HCT116 (cell line): ENCODE measurements around the gene TP53. TPM values are rescaled to one million over a fixed set of nuclear protein-coding genes. Genes with fewer than 3 reads are reported as not detected.
A peak's percentile ranks its signal among the peaks of the same experiment; 100 is the strongest.

Experiments
- ATAC-seq: fragments of 200-7000 bp; cut with Tn5 transposase; 2 replicates; pipeline ENCODE4 v1.9.1; 2020; ENCODE audit warnings: mild to moderate bottlenecking, moderate library complexity
- BruUV-seq: library from RNA; stranded (reverse); fragments of 400-500 nt; replicated peaks from 2 replicates; lab custom pipeline; 2021; lab: Mats Ljungman, UMichigan
- CTCF ChIA-PET: fragments of 300-600 bp; sonication (Branson Sonifier 250); formaldehyde crosslinking; loops from one replicate; lab custom pipeline; 2021; ENCODE audit warnings: antibody characterized with exemption; lab: Charles Lee
- POLR2A ChIA-PET: fragments of 300-600, 350-600 bp; sonication (Branson Sonifier 250); formaldehyde crosslinking; loops from one replicate; lab custom pipeline; 2021; ENCODE audit warnings: antibody characterized with exemption; lab: Charles Lee
- RAD21 ChIA-PET, 2 experiments: fragments of 300-600 bp; sonication (Branson Sonifier 250); formaldehyde crosslinking; loops; one replicate each; lab custom pipeline; 2023; ENCODE audit warnings: low total read pairs in 2 of 2; ENCODE audit not compliant: uncharacterized antibody in 2 of 2, unreplicated experiment in 2 of 2, low non-redundant PET in 1 of 2; lab: Charles Lee
- DNase-seq: peaks from one replicate; pipeline ENCODE4 v3.0.0-alpha.2; 2010; ENCODE audit warnings: low read depth, low spot score
- H2AFZ ChIP-seq: fragments of 200-600 bp; shearing (Covaris generic), sonication (generic); 2 replicates; pipeline ENCODE4 v1.6.1; 2017; ENCODE audit warnings: low read depth, mixed run types, mixed read lengths, antibody characterized with exemption, low read length; ENCODE audit not compliant: poor library complexity, severe bottlenecking
- H3K27ac ChIP-seq: 2 replicates; pipeline ENCODE4 v1.5.1; 2012; ENCODE audit warnings: low read depth, low read length
- H3K27me3 ChIP-seq: fragments of 200-600 bp; sonication (generic); 2 replicates; pipeline ENCODE4 v1.6.1; 2016; ENCODE audit warnings: mixed run types, low read length, mixed read lengths; ENCODE audit not compliant: insufficient read depth
- H3K36me3 ChIP-seq, 2 experiments: fragments of 200-500 bp in 1 of 2; fragments of 200-600 bp in 1 of 2; sonication (Bioruptor generic) in 1 of 2; sonication (generic) in 1 of 2; 2 replicates each; pipeline versions ENCODE4 v1.5.1 to v1.6.1; 2014 to 2016; ENCODE audit warnings: low read length in 2 of 2, inconsistent platforms in 1 of 2, mixed read lengths in 1 of 2, mixed run types in 1 of 2; ENCODE audit not compliant: insufficient read depth in 2 of 2, control insufficient read depth in 1 of 2
- H3K4me1 ChIP-seq, 2 experiments: fragments of 200-600 bp in 1 of 2; sonication (generic) in 1 of 2; 2 replicates each; pipeline versions ENCODE4 v1.5.1 to v1.6.1; 2012 to 2017; ENCODE audit warnings: low read length in 2 of 2, inconsistent platforms in 1 of 2, mild to moderate bottlenecking in 1 of 2, mixed read lengths in 1 of 2, mixed run types in 1 of 2, moderate library complexity in 1 of 2; ENCODE audit not compliant: insufficient read depth in 2 of 2, control insufficient read depth in 1 of 2
- H3K4me2 ChIP-seq: fragments of 200-600 bp; sonication (generic); 2 replicates; pipeline ENCODE4 v1.6.1; 2017; ENCODE audit warnings: mixed run types, low read length, mixed read lengths
- H3K4me3 ChIP-seq, 2 experiments: fragments of 200-600 bp in 1 of 2; sonication (generic) in 1 of 2; replicated peaks in 1 of 2; 2 replicates each; pipeline ENCODE4 v1.5.1; 2011 to 2016; ENCODE audit warnings: low read length in 2 of 2, control low read depth in 1 of 2, low read depth in 1 of 2, mild to moderate bottlenecking in 1 of 2, mixed read lengths in 1 of 2, mixed run types in 1 of 2
- H3K79me2 ChIP-seq: fragments of 200-600 bp; sonication (generic); 2 replicates; pipeline ENCODE4 v1.6.1; 2017; ENCODE audit warnings: mild to moderate bottlenecking, mixed run types, low read length, moderate library complexity, mixed read lengths; ENCODE audit not compliant: insufficient read depth
- H3K9ac ChIP-seq: fragments of 200-600 bp; sonication (generic); 2 replicates; pipeline ENCODE4 v1.6.1; 2016; ENCODE audit warnings: low read length, mixed read lengths
- H3K9me2 ChIP-seq: fragments of 200-600 bp; sonication (generic), shearing (Covaris generic); 2 replicates; pipeline ENCODE4 v1.6.1; 2017; ENCODE audit warnings: mixed run types, mild to moderate bottlenecking, moderate library complexity; ENCODE audit not compliant: insufficient read depth
- H3K9me3 ChIP-seq, 2 experiments: fragments of 200-500 bp in 1 of 2; fragments of 200-600 bp in 1 of 2; sonication (Bioruptor generic) in 1 of 2; sonication (generic) in 1 of 2; 2 replicates each; pipeline ENCODE4 v1.6.1; 2014 to 2017; ENCODE audit warnings: low read length in 2 of 2, mixed read lengths in 2 of 2, inconsistent platforms in 1 of 2, low read depth in 1 of 2, mild to moderate bottlenecking in 1 of 2, mixed run types in 1 of 2, moderate library complexity in 1 of 2; ENCODE audit not compliant: control insufficient read depth in 1 of 2, insufficient read depth in 1 of 2
- H4K20me1 ChIP-seq: fragments of 200-600 bp; sonication (generic), shearing (Covaris generic); 2 replicates; pipeline ENCODE4 v1.6.1; 2017; ENCODE audit warnings: mixed run types, mild to moderate bottlenecking, moderate library complexity; ENCODE audit not compliant: insufficient read depth
- FOSL1 ChIP-seq: IDR thresholded peaks from 2 replicates; pipeline ENCODE4 v1.6.1; 2012; ENCODE audit warnings: low read depth
- JUND ChIP-seq: IDR thresholded peaks from 2 replicates; pipeline ENCODE4 v1.6.1; 2012
- TCF7L2 ChIP-seq: IDR thresholded peaks from 2 replicates; pipeline ENCODE4 v1.7.0; 2011; ENCODE audit warnings: borderline replicate concordance, inconsistent platforms; ENCODE audit not compliant: insufficient read depth, insufficient read length; ENCODE audit errors: extremely low read depth
- ZBTB33 ChIP-seq: IDR thresholded peaks from 2 replicates; pipeline ENCODE4 v1.6.1; 2011; ENCODE audit warnings: mild to moderate bottlenecking, low read length, moderate library complexity; ENCODE audit not compliant: insufficient replicate concordance; ENCODE audit errors: extremely low read depth
- intact Hi-C: fragments of 100-400 bp; cut with micrococcal nuclease; formaldehyde crosslinking; loops from 2 replicates; pipeline ENCODE4 v1.10.0; 2022
- total RNA-seq: library from RNA; stranded (reverse); gene quantifications from one replicate; pipeline ENCODE4 v1.2.1, GENCODE V29; 2021; ENCODE audit not compliant: unreplicated experiment
- TF ChIP-seq, protein P1 (sequence below), 3 experiments: fragments of 200-600 bp in 1 of 3; sonication (generic) in 1 of 3; IDR thresholded peaks in 2 of 3; conservative IDR thresholded peaks in 1 of 3; 2 replicates each; pipeline ENCODE4 v1.5.1; 2012 to 2017; ENCODE audit warnings: low read depth in 2 of 3, low read length in 2 of 3, antibody characterized with exemption in 1 of 3, borderline replicate concordance in 1 of 3, control low read depth in 1 of 3, mild to moderate bottlenecking in 1 of 3, mixed read lengths in 1 of 3, mixed run types in 1 of 3, moderate library complexity in 1 of 3; ENCODE audit not compliant: insufficient read depth in 1 of 3

Gene TP53
- total RNA-seq, 1 experiment from 2014 or later = 110 TPM

DNA sequence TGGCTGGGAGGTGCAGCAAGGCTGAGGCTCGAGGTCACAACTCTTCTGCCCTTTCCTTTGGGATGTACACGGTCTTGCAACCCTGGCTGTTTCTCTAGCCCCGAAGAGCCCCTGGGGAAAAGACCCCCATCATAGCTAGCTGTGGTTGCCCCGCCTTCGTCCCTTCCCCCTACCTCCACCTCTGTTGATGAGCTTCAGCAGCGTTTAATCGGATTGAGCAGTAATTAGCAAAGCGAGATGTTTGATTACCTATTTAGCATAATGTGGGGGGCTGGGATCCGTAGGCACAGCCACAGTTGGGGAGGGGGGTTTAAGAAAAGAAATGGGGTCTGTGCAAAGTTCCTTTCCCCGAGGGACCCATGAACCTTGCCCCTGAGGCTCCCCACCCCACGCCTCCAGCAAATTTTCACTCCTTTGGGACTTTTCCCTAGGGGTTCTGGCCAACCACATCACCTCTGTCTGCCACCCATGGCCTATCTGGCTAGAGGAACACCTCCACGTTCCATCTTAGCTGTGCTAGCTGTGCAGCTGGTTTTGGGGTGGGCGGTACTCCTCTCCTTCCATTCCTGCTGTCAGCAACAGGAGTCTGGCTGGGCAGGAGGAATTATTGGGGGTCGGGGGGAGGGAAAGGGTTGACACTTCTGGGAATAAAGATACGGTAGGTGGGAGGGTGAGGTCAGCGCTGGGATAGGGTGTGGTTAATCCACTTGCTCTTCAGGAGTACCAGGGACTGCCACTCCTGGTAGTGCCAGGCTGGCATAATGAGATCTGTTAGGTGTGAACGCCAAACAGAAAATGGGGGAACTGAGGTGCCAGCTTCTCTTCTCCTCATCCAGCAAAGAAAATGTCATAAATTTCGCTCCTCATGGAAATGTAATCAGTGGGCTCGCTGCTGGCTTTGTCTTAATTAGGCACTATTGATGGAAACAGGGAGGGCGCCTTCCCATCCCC, 28.9 kb upstream of the TP53 start:
- Histone ChIP-seq H3K27me3 (no peaks in the 10 kb centered on the region), H3K36me3 (no peaks in the 10 kb centered on the region), H3K4me2 (peak overlapping the region; percentile 92), H3K79me2 (no peaks in the 10 kb centered on the region), H2AFZ (no peak overlapping the region), H3K9me2 (no peaks in the 10 kb centered on the region), H3K4me3 (peak overlapping the region; percentile 64 to 70), H3K4me1 (peaks cover 12 to 25% of the 10 kb centered on the region in 2 experiments)
- DNase-seq = no peak
- ChIA-PET CTCF (interaction anchor here (0.5 to 1.6 kb wide), 6 partner anchors 9 to 156 kb away, joined by 3 to 8 read pairs (median 3); partner anchors contain the start of genes CYB5D1, NAA38, TP53 and WRAP53), RAD21 (no interaction called here)
- no peak for ATAC-seq
- no peak for TF ChIP-seq FOSL1
- no peak for TF ChIP-seq ZBTB33
- TF ChIP-seq, protein P1, sequence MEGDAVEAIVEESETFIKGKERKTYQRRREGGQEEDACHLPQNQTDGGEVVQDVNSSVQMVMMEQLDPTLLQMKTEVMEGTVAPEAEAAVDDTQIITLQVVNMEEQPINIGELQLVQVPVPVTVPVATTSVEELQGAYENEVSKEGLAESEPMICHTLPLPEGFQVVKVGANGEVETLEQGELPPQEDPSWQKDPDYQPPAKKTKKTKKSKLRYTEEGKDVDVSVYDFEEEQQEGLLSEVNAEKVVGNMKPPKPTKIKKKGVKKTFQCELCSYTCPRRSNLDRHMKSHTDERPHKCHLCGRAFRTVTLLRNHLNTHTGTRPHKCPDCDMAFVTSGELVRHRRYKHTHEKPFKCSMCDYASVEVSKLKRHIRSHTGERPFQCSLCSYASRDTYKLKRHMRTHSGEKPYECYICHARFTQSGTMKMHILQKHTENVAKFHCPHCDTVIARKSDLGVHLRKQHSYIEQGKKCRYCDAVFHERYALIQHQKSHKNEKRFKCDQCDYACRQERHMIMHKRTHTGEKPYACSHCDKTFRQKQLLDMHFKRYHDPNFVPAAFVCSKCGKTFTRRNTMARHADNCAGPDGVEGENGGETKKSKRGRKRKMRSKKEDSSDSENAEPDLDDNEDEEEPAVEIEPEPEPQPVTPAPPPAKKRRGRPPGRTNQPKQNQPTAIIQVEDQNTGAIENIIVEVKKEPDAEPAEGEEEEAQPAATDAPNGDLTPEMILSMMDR (IDR thresholded peaks at IDR 0.05 in 2 of 3, conservative IDR thresholded peaks at IDR 0.05 in 1 of 3; ENCODE audit: borderline replicate concordance in 1 of 3, insufficient read depth in 1 of 3, low read depth in 2 of 3, low read length in 2 of 3) = no peak
- TF ChIP-seq JUND = no peak
- no peak for TF ChIP-seq TCF7L2
- TF ChIP-seq, all 23 proteins: peak for 0
- peak overlapping the region; percentile 70 for H3K27ac ChIP-seq
- peak overlapping the region; percentile 71 for H3K9ac ChIP-seq
- intact Hi-C loops = no loop called here
- BruUV-seq = TSS peak; percentile 82
- no peaks in the 10 kb centered on the region for H4K20me1 ChIP-seq
- POLR2A ChIA-PET = interaction anchor here (0.7 to 1.5 kb wide), 5 partner anchors 10 to 457 kb away, joined by 3 to 7 read pairs (median 3); partner anchors contain the start of genes TP53 and WRAP53
- H3K9me3 ChIP-seq = no peaks in the 10 kb centered on the region
